ENCODE results near the gene MORN3.
"Not testable (repeated sequence)": the region's sequence is repeated elsewhere in the genome, so short reads cannot be mapped to it uniquely, and the experiment has no call there.

Gene MORN3

GRCh38 chr12:121637231-121637914 lies 32.1 kb downstream of the MORN3 start:
- no peak for DNase-seq

GRCh38 chr12:121634836-121635235 lies 34.6 kb downstream of the MORN3 start:
- no peak for DNase-seq

DNA sequence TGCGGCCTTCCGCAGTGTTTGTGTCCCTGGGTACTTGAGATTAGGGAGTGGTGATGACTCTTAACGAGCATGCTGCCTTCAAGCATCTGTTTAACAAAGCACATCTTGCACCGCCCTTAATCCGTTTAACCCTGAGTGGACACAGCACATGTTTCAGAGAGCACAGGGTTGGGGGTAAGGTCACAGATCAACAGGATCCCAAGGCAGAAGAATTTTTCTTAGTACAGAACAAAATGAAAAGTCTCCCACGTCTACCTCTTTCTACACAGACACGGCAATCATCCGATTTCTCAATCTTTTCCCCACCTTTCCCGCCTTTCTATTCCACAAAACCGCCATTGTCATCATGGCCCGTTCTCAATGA lies 35.6 kb downstream of the MORN3 start:
- DNase-seq = not testable (repeated sequence)

GRCh38 chr12:121632069-121632970 lies 37.1 kb downstream of the MORN3 start:
- no peak for DNase-seq

- DNase-seq = no peak
Measured at GRCh38 chr12:121630791-121631355, 38.6 kb downstream of the MORN3 start.

GRCh38 chr12:121628536-121628935 lies 40.9 kb downstream of the MORN3 start:
- no peak for DNase-seq

DNA sequence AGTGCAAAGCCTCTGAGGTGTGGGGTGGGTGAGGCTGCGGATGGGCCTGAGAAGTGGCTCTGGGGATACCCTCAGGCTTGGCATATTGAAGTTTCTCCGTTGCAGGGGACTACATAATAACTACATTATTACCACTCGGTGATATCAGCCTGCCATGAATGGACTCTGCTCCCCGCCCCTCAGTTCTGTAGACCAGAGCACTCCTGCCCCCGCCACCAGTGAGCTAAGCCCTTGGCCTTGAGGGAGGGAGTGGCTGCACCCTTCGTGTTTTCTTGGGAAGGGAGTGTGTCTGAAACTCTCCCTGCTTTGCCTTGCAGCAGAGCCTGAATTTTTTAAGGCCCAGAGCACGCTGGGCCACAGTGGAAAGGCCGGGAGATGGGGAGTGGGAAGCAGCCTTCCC lies 41.4 kb downstream of the MORN3 start:
- DNase-seq = no peak

DNA sequence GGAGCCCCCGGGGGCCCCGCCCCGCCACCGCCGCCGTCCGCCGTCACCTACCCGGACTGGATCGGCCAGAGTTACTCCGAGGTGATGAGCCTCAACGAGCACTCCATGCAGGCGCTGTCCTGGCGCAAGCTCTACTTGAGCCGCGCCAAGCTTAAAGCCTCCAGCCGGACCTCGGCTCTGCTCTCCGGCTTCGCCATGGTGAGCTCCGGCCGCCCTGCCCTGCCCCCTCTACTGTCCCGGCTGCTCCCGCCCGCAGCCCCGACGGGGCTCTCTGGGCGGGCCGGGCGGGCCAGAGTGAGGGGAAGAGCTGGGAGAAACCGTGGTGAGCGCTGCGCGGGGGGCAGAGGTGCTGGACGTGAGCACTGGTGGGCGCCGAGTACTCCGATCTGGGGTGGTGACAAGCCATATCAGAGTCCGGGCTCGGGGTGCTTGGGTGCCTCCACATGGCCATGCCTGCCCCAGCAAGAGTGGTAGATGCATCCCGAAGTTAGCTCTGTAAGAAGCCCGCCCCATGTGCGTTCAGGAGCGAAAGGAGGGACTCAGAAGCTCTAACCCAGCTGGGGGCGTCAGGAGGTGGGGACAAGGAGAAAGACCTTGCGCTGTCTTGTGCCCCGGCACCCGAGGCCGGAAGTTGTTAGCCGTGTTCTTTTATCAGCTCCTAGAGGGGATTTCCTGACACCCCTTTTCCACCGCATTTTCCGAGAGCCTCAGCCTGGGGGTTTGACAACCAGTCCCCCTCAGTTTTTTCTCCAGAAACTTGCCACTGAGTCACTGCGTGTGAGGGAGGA lies 42.4 kb downstream of the MORN3 start:
- DNase-seq = no peak

DNA sequence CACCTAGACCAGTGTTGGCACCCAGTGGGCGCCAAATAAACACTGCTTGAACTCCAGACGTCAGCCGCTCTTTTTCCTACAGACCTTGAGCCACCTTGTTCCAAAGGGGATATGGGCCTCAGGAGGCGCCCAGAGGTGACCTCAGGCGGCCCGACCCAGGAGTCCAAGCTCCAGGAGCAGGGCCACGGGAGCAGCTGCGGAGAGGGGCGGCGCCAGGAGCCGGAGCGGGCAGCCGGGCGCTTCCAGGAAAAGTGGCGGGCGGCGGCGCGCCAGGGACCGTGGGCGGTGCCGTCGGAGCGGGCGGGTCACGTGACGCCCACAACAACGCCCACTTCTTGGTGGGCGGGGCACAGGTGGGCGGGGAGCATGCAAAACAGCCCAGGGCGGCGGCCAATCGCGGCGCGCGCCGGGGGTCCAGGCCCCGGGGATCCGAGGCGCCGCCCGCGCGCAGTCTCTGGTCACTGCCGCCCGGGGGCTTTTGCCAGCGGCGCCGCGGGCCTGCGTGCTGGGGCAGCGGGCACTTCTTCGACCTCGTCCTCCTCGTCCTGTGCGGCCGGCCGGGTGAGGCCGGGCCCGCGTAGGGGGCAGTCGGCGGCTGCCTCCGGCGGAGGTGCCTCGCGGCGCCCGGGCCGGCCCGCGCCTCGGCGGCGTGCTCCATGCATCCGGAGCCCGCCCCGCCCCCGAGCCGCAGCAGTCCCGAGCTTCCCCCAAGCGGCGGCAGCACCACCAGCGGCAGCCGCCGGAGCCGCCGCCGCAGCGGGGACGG lies 43.2 kb downstream of the MORN3 start, which contains the start of gene ORAI1:
ORAI1 (plus strand) TSS at position 444 of the 766 bp plus-strand sequence.
- peak; percentile 69 for DNase-seq

- DNase-seq = no peak
Measured at GRCh38 chr12:121620333-121620891, 49.0 kb downstream of the MORN3 start.

DNA sequence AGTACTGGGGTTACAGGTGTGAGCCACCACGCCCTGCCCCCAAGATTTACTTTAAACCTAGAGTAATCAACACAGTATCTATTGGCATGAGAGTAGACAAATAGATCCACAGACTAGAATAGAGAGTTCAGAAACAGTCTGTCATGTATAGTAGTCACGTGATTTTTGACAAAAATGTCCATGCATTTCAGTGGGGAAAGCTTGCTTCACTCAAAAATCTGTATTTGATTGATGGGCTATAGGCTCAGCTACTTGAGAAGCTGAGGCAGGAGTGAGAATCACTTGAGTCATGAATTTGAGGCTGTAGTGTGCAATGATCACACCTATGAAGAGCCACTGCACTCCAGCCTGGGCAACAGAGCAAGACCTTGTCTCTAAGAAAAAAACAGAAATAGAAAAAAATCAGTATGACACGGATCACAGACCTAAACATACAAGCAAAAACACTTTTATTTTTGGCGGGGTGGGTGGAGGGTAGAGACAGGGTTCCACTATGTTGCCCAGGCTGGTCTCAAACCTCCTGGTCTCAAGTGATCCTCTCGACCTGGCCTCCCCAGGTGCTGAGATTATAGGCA lies 50.7 kb downstream of the MORN3 start:
- DNase-seq = no peak

DNA sequence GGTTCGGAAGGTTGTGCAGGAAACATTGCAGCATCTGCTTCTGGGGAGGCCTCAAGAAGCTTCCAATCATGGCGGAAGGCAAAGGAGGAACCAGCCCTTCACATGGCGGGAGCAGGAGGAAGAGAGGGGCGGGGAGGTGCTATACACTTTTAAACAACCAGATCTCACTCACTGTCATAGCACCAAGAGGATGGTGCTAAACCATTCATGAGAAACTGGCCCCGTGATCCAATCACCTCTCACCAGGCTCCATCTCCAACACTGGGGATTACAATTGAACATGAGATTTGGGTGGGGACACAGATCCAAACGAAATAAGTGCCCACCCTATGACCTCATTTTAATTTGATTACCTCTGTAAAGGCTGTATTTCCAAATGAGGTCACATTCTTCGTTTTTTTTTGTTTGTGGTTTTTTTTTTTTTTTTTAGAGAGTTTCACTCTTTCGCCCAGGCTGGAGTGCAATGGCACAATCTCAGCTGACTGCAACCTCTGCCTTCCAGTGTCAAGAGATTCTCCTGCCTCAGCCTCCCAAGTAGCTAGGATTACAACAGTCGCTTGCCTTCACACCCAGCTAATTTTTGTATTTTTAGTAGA lies 54.5 kb downstream of the MORN3 start:
- no peak for DNase-seq

- no peak for DNase-seq
Measured at GRCh38 chr12:121613462-121613861, 56.0 kb downstream of the MORN3 start.

GRCh38 chr12:121611306-121611705 lies 58.1 kb downstream of the MORN3 start:
- no peak for DNase-seq

GRCh38 chr12:121610239-121611149 lies 59.0 kb downstream of the MORN3 start:
- DNase-seq = no peak

DNA sequence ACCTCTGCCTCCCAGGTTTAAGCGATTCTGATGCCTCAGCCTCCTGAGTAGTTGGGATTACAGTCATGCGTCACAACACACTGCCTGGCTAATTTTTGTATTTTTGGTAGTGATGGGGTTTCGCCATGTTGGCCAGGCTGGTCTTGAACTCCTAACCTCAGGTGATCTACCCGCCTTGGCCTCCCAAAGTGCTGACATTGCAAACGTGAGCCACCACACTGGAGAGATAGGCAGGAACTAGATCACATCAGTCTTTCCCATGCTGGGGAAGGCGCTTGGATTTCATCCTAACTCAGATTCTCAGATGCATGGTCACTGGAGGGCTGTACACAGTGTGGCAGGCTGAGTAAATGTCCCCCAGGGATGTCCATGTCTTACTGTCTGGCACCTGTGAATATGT lies 61.2 kb downstream of the MORN3 start:
- no peak for DNase-seq

GRCh38 chr12:121603581-121603980 lies 65.9 kb downstream of the MORN3 start:
- DNase-seq = no peak

GRCh38 chr12:121602766-121603165 lies 66.7 kb downstream of the MORN3 start:
- DNase-seq = no peak

DNA sequence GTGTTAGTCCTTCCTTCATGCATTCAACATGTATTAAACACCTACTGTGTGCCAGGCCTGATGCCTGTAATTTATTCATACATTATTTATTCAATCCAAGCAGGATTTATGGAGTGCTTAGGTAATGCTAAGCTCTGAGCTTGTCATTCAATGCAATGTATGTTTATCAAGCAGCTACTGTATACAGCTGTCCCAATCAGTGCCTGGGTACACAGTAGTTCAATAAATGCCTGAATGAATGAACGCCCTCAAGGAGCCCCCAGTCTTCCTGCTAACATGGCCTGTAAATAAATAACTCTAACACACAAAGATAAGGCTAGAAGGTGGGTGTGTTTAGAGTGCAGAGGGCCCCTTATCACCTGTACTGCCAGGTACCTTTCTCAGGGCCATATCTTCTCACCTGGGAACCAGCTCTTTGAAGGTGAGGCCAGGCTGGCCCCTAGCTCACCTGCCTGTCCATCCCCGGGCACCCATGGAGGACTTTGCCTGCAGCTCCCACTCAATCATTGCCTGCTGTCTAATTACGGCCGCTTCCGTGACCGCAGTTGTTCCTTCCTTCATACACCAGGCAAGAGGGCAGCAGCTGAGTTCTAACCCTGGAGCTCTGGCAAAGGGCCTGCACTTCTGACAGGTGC lies 68.6 kb downstream of the MORN3 start:
- no peak for DNase-seq
